SK-N-SH treated with all-trans-retinoic acid at 6 μM for 48 hours (cell line): ENCODE measurements around the gene HSP90AB1.

Experiments
- ARNTL ChIP-seq: fragments of 450-650 bp; formaldehyde crosslinking; IDR thresholded peaks from 2 replicates; pipeline ENCODE4 v1.5.0; 2020; ENCODE audit warnings: low read depth, mild to moderate bottlenecking, moderate library complexity, borderline replicate concordance
- BACH2 ChIP-seq: fragments of 250-450 bp; sonication (Bioruptor Pico); IDR thresholded peaks from 2 replicates; pipeline ENCODE4 v1.9.0; 2021; ENCODE audit warnings: mild to moderate bottlenecking, borderline replicate concordance
- CSRNP3 ChIP-seq: fragments of 250-450 bp; sonication (Bioruptor Pico); IDR thresholded peaks from 2 replicates; pipeline ENCODE4 v1.5.1; 2021; ENCODE audit warnings: mild to moderate bottlenecking, moderate library complexity
- ESRRG ChIP-seq: fragments of 250-450 bp; sonication (Bioruptor Pico); IDR thresholded peaks from 2 replicates; pipeline ENCODE4 v1.6.1; 2021; ENCODE audit warnings: mild to moderate bottlenecking
- GLIS3 ChIP-seq: fragments of 250-450 bp; sonication (Bioruptor Pico); IDR thresholded peaks from 2 replicates; pipeline ENCODE4 v1.5.0; 2020; ENCODE audit warnings: mild to moderate bottlenecking, moderate library complexity
- OSR1 ChIP-seq: fragments of 250-450 bp; sonication (Bioruptor Pico); IDR thresholded peaks from 2 replicates; pipeline ENCODE4 v1.8.0; 2022; ENCODE audit warnings: moderate library complexity, mild to moderate bottlenecking, inconsistent platforms
- PATZ1 ChIP-seq: fragments of 250-450 bp; sonication (Bioruptor Pico); IDR thresholded peaks from 2 replicates; pipeline ENCODE4 v1.8.0; 2020; ENCODE audit warnings: mild to moderate bottlenecking, moderate library complexity, borderline replicate concordance
- POU6F1 ChIP-seq: fragments of 250-450 bp; sonication (Bioruptor Pico); IDR thresholded peaks from 2 replicates; pipeline ENCODE4 v1.8.0; 2021; ENCODE audit warnings: low read depth, mild to moderate bottlenecking, moderate library complexity, borderline replicate concordance
- PPARA ChIP-seq: fragments of 250-450 bp; sonication (Bioruptor Pico); IDR thresholded peaks from 2 replicates; pipeline ENCODE4 v1.5.0; 2020; ENCODE audit warnings: mild to moderate bottlenecking, borderline replicate concordance
- RARB ChIP-seq: fragments of 250-450 bp; sonication (Bioruptor Pico); IDR thresholded peaks from 2 replicates; pipeline ENCODE4 v1.8.0; 2021; ENCODE audit warnings: mild to moderate bottlenecking, moderate library complexity

GRCh38 chr6:44238687-44239350 is 8.1 kb upstream of the HSP90AB1 start:
- TF ChIP-seq PPARA (no peak), GLIS3 (CRISPR knock-in tag) (no peak), ARNTL (CRISPR knock-in tag) (no peak), ESRRG (CRISPR knock-in tag) (no peak), OSR1 (CRISPR knock-in tag) (no peak), BACH2 (CRISPR knock-in tag) (no peak), POU6F1 (CRISPR knock-in tag) (no peak), PATZ1 (CRISPR knock-in tag) (no peak), RARB (CRISPR knock-in tag) (no peak), CSRNP3 (CRISPR knock-in tag) (no peak)
